ENCODE measurements around the gene ADAMTS20. TPM values are rescaled to one million over a fixed set of nuclear protein-coding genes. Genes with fewer than 3 reads are reported as not detected.

Gene ADAMTS20
- total RNA-seq, 4 donors from 2014 or later = not detected

GRCh38 chr12:43332977-43333640 is 218.9 kb downstream of the ADAMTS20 start:
- WGBS = 72% methylated on average over 2 of the region's 2 CpGs
- DNase-seq (ENCODE audit: low spot score in 2 of 2) = no peak

GRCh38 chr12:43331935-43332334 is 220.1 kb downstream of the ADAMTS20 start:
- Histone ChIP-seq H3K4me1 (no peaks in the 10 kb centered on the region), H3K4me3 (no peak overlapping the region), H3K36me3 (no peaks in the 10 kb centered on the region), H3K27ac (no peak overlapping the region), H3K27me3 (no peaks in the 10 kb centered on the region), H3K9me3 (no peaks in the 10 kb centered on the region)
- 80% methylated on average over 3 of the region's 3 CpGs for WGBS
- TF ChIP-seq CTCF (IDR thresholded peaks at IDR 0.05) = no peak
- no peak for TF ChIP-seq POLR2AphosphoS5 (IDR thresholded peaks at IDR 0.05)
- no peak for DNase-seq (ENCODE audit: low spot score in 2 of 2)

More at GRCh38 chr12:43332977-43333640, 218.9 kb downstream of the ADAMTS20 start:
- Histone ChIP-seq H3K36me3 (no peaks in the 10 kb centered on the region), H3K27ac (no peak overlapping the region), H3K27me3 (no peaks in the 10 kb centered on the region), H3K4me1 (peaks cover under 1% of the 10 kb centered on the region), H3K4me3 (no peak overlapping the region), H3K9me3 (no peaks in the 10 kb centered on the region)
- TF ChIP-seq POLR2A (IDR thresholded peaks at IDR 0.05) (no peak), POLR2AphosphoS5 (IDR thresholded peaks at IDR 0.05) (no peak), CTCF (IDR thresholded peaks at IDR 0.05) (no peak), EP300 (IDR thresholded peaks at IDR 0.05) (no peak)

- TF ChIP-seq POLR2A (IDR thresholded peaks at IDR 0.05) = no peak
- TF ChIP-seq CTCF (IDR thresholded peaks at IDR 0.05) = no peak
- TF ChIP-seq POLR2AphosphoS5 (IDR thresholded peaks at IDR 0.05) = no peak
- no peak for TF ChIP-seq EP300 (IDR thresholded peaks at IDR 0.05)
These were observed 222.6 kb downstream of the ADAMTS20 start for GRCh38 chr12:43329375-43329774.

GRCh38 chr12:43325786-43326185 is 226.2 kb downstream of the ADAMTS20 start:
- no peaks in the 10 kb centered on the region for H3K36me3 ChIP-seq
- no peaks in the 10 kb centered on the region for H3K4me1 ChIP-seq
- TF ChIP-seq POLR2A (IDR thresholded peaks at IDR 0.05) = no peak
- no peak for TF ChIP-seq POLR2AphosphoS5 (IDR thresholded peaks at IDR 0.05)
- no peak for TF ChIP-seq CTCF (IDR thresholded peaks at IDR 0.05)
- TF ChIP-seq EP300 (IDR thresholded peaks at IDR 0.05) = no peak
- no peak overlapping the region for H3K27ac ChIP-seq
- H3K9me3 ChIP-seq = no peaks in the 10 kb centered on the region
- H3K4me3 ChIP-seq = no peak overlapping the region
- no peaks in the 10 kb centered on the region for H3K27me3 ChIP-seq
- no peak for DNase-seq (ENCODE audit: low spot score in 2 of 2)
- WGBS = 87% methylated on average over 5 of the region's 5 CpGs

More at GRCh38 chr12:43329375-43329774, 222.6 kb downstream of the ADAMTS20 start:
- Histone ChIP-seq H3K9me3 (no peaks in the 10 kb centered on the region), H3K4me3 (no peak overlapping the region), H3K27ac (no peak overlapping the region), H3K27me3 (no peaks in the 10 kb centered on the region), H3K36me3 (no peaks in the 10 kb centered on the region), H3K4me1 (no peaks in the 10 kb centered on the region)
- no peak for DNase-seq (ENCODE audit: low spot score in 2 of 2)
- 74% methylated on average over 1 of the region's 1 CpG for WGBS

GRCh38 chr12:43320281-43320680 is 231.7 kb downstream of the ADAMTS20 start:
- H3K4me1 ChIP-seq = no peaks in the 10 kb centered on the region
- WGBS = 71% methylated on average over 4 of the region's 4 CpGs
- TF ChIP-seq POLR2A (IDR thresholded peaks at IDR 0.05) (no peak), POLR2AphosphoS5 (IDR thresholded peaks at IDR 0.05) (no peak), EP300 (IDR thresholded peaks at IDR 0.05) (no peak), CTCF (IDR thresholded peaks at IDR 0.05) (no peak)
- no peak overlapping the region for H3K27ac ChIP-seq
- no peaks in the 10 kb centered on the region for H3K36me3 ChIP-seq
- no peaks in the 10 kb centered on the region for H3K9me3 ChIP-seq
- H3K27me3 ChIP-seq = no peaks in the 10 kb centered on the region
- DNase-seq (ENCODE audit: low spot score in 2 of 2) = no peak
- no peak overlapping the region for H3K4me3 ChIP-seq
